H1 (cell line): ENCODE measurements around the gene LYPD6. TPM values are rescaled to one million over a fixed set of nuclear protein-coding genes. Genes with fewer than 3 reads are reported as not detected.

Experiments used
- CTCF ChIA-PET: fragments of 300-600 bp; sonication (Branson Sonifier 250); formaldehyde crosslinking; loops from one replicate; lab custom pipeline; 2021; ENCODE audit not compliant: partially characterized antibody; lab: Charles Lee
- POLR2A ChIA-PET: fragments of 300-600 bp; sonication (Branson Sonifier 250); formaldehyde crosslinking; loops from one replicate; lab custom pipeline; 2021; ENCODE audit warnings: inconsistent platforms; ENCODE audit not compliant: partially characterized antibody; lab: Charles Lee
- DNase-seq, 2 experiments: peaks; one replicate each; pipeline versions ENCODE4 v3.0.0 to v3.0.0-alpha.2; 2010 to 2022; ENCODE audit warnings: low spot score in 2 of 2, low read depth in 1 of 2, mixed read lengths in 1 of 2
- FAIRE-seq: peaks from 2 replicates; lab custom pipeline; 2011; peaks lifted over from hg19 to GRCh38; lab: Jason Lieb, UNC
- H2AFZ ChIP-seq: 2 replicates; pipeline ENCODE4 v1.8.1; 2012; ENCODE audit warnings: low read length, inconsistent platforms
- H2AK5ac ChIP-seq: 2 replicates; pipeline ENCODE4 v1.6.1; 2013; ENCODE audit warnings: low read depth, low read length
- H2BK120ac ChIP-seq: replicated peaks from 2 replicates; pipeline ENCODE3; 2013; ENCODE audit warnings: low read depth, low read length, inconsistent platforms
- H2BK12ac ChIP-seq: 2 replicates; pipeline ENCODE4 v1.6.1; 2013; ENCODE audit warnings: low read depth, low read length
- H2BK15ac ChIP-seq: 2 replicates; pipeline ENCODE4 v1.6.1; 2013; ENCODE audit warnings: low read length
- H2BK20ac ChIP-seq: 2 replicates; pipeline ENCODE4 v1.6.1; 2013; ENCODE audit warnings: low read length
- H2BK5ac ChIP-seq: 2 replicates; pipeline ENCODE4 v1.6.1; 2013; ENCODE audit warnings: low read depth, low read length
- H3K14ac ChIP-seq: 2 replicates; pipeline ENCODE4 v1.6.1; 2013; ENCODE audit warnings: inconsistent platforms; ENCODE audit not compliant: insufficient read length
- H3K18ac ChIP-seq: 2 replicates; pipeline ENCODE4 v1.6.1; 2013; ENCODE audit warnings: low read length; ENCODE audit errors: extremely low read depth
- H3K23ac ChIP-seq: 2 replicates; pipeline ENCODE4 v1.6.1; 2013; ENCODE audit warnings: inconsistent platforms; ENCODE audit not compliant: insufficient read length
- H3K23me2 ChIP-seq: 2 replicates; pipeline ENCODE4 v1.6.1; 2013; ENCODE audit warnings: low read depth, low read length
- H3K27ac ChIP-seq: 2 replicates; pipeline ENCODE4 v1.6.1; 2011; ENCODE audit warnings: low read depth, low read length, inconsistent platforms
- H3K27me3 ChIP-seq, 4 experiments: replicated peaks in 1 of 4; 1 replicate in 1 of 4; 2 replicates in 3 of 4; pipeline versions ENCODE4 v1.6.1 to v1.8.1; 2011 to 2013; ENCODE audit warnings: low read length in 3 of 4, mild to moderate bottlenecking in 3 of 4, inconsistent platforms in 2 of 4, mixed read lengths in 2 of 4, moderate library complexity in 1 of 4; ENCODE audit not compliant: control insufficient read depth in 3 of 4, insufficient read depth in 3 of 4; ENCODE audit errors: extremely low read depth in 1 of 4
- H3K36me3 ChIP-seq, 4 experiments: 2 replicates each; pipeline versions ENCODE4 v1.6.1 to v1.8.1; 2011 to 2013; ENCODE audit warnings: mild to moderate bottlenecking in 4 of 4, low read length in 3 of 4, moderate library complexity in 2 of 4, control low read depth in 1 of 4, inconsistent platforms in 1 of 4; ENCODE audit not compliant: insufficient read depth in 4 of 4, control insufficient read depth in 2 of 4
- H3K4ac ChIP-seq: replicated peaks from 2 replicates; pipeline ENCODE3; 2013; ENCODE audit warnings: low read length, low read depth, mixed read lengths, inconsistent platforms; ENCODE audit not compliant: insufficient read length
- H3K4me1 ChIP-seq, 4 experiments: replicated peaks in 1 of 4; 1 replicate in 1 of 4; 2 replicates in 3 of 4; pipeline versions ENCODE4 v1.6.1 to v1.8.1; 2011 to 2013; ENCODE audit warnings: low read length in 3 of 4, inconsistent platforms in 2 of 4, mixed read lengths in 1 of 4; ENCODE audit not compliant: insufficient read depth in 4 of 4, control insufficient read depth in 3 of 4
- H3K4me2 ChIP-seq, 2 experiments: 2 replicates each; pipeline versions ENCODE4 v1.6.1 to v1.8.1; 2011 to 2013; ENCODE audit warnings: low read depth in 2 of 2, low read length in 2 of 2, control low read depth in 1 of 2, inconsistent platforms in 1 of 2, mild to moderate bottlenecking in 1 of 2; ENCODE audit not compliant: insufficient read depth in 1 of 2
- H3K4me3 ChIP-seq, 4 experiments: fragments of 200-600, 300-600 bp in 1 of 4; sonication (generic), shearing (Covaris generic), sonication (Bioruptor Twin) in 1 of 4; 2 replicates each; pipeline versions ENCODE4 v1.5.1 to v1.8.1; 2011 to 2016; ENCODE audit warnings: low read length in 4 of 4, low read depth in 3 of 4, control low read depth in 2 of 4, inconsistent platforms in 2 of 4, mild to moderate bottlenecking in 2 of 4, mixed read lengths in 1 of 4, moderate library complexity in 1 of 4; ENCODE audit not compliant: insufficient read depth in 2 of 4; ENCODE audit errors: extremely low read depth in 1 of 4
- H3K56ac ChIP-seq: replicated peaks from 2 replicates; pipeline ENCODE3; 2013; ENCODE audit warnings: low read depth, mild to moderate bottlenecking, mixed read lengths, low read length, inconsistent platforms; ENCODE audit not compliant: insufficient read length
- H3K79me1 ChIP-seq: 2 replicates; pipeline ENCODE4 v1.6.1; 2013; ENCODE audit warnings: low read depth, low read length, control low read depth
- H3K79me2 ChIP-seq, 2 experiments: 2 replicates each; pipeline versions ENCODE4 v1.6.1 to v1.8.1; 2012 to 2013; ENCODE audit warnings: low read length in 2 of 2, mild to moderate bottlenecking in 2 of 2, inconsistent platforms in 1 of 2; ENCODE audit not compliant: insufficient read depth in 2 of 2, control insufficient read depth in 1 of 2
- H3K9ac ChIP-seq, 4 experiments: replicated peaks in 1 of 4; 1 replicate in 1 of 4; 2 replicates in 3 of 4; pipeline versions ENCODE4 v1.6.1 to v1.8.1; 2011 to 2013; ENCODE audit warnings: low read depth in 3 of 4, low read length in 3 of 4, control low read depth in 2 of 4, mild to moderate bottlenecking in 2 of 4, moderate library complexity in 2 of 4, inconsistent platforms in 1 of 4; ENCODE audit errors: extremely low read depth in 1 of 4
- H3K9me3 ChIP-seq, 2 experiments: 2 replicates each; pipeline versions ENCODE4 v1.6.1 to v1.8.1; 2012 to 2013; ENCODE audit warnings: mild to moderate bottlenecking in 2 of 2, moderate library complexity in 2 of 2, control low read depth in 1 of 2, inconsistent platforms in 1 of 2, low read depth in 1 of 2, low read length in 1 of 2, mixed read lengths in 1 of 2; ENCODE audit not compliant: insufficient read depth in 2 of 2
- H4K20me1 ChIP-seq, 2 experiments: replicated peaks in 1 of 2; 2 replicates each; pipeline versions ENCODE3 to v1.8.1; 2011 to 2013; ENCODE audit warnings: inconsistent platforms in 2 of 2, low read length in 2 of 2, mild to moderate bottlenecking in 1 of 2; ENCODE audit not compliant: insufficient read depth in 2 of 2, control insufficient read depth in 1 of 2
- H4K5ac ChIP-seq: 2 replicates; pipeline ENCODE4 v1.6.1; 2013; ENCODE audit warnings: low read length, low read depth, mixed read lengths, inconsistent platforms; ENCODE audit not compliant: insufficient read length
- H4K8ac ChIP-seq: 2 replicates; pipeline ENCODE4 v1.8.0; 2013; ENCODE audit warnings: mild to moderate bottlenecking, moderate library complexity, low read length, inconsistent platforms; ENCODE audit not compliant: insufficient read depth; ENCODE audit errors: extremely low read depth
- H4K91ac ChIP-seq: replicated peaks from 2 replicates; pipeline ENCODE3; 2013; ENCODE audit warnings: low read length, mixed read lengths, inconsistent platforms; ENCODE audit not compliant: insufficient read length
- BACH1 ChIP-seq: IDR thresholded peaks from 2 replicates; pipeline ENCODE4 v1.6.1; 2012; ENCODE audit warnings: low read length, improper control_type of control experiment
- BRCA1 ChIP-seq: IDR thresholded peaks from 2 replicates; pipeline ENCODE4 v1.6.1; 2012; ENCODE audit warnings: low read depth, low read length, improper control_type of control experiment
- CEBPB ChIP-seq: IDR thresholded peaks from 2 replicates; pipeline ENCODE4 v1.6.1; 2012; ENCODE audit warnings: low read depth, low read length
- CTBP2 ChIP-seq: IDR thresholded peaks from 2 replicates; pipeline ENCODE4 v1.7.0; 2011; ENCODE audit warnings: borderline replicate concordance, mild to moderate bottlenecking, moderate library complexity, mixed read lengths, low read length; ENCODE audit not compliant: insufficient read depth, insufficient read length
- EZH2 ChIP-seq: fragments of 200-600 bp; sonication (generic); IDR thresholded peaks from 2 replicates; pipeline ENCODE4 v1.7.1; 2012; ENCODE audit warnings: low read depth, mild to moderate bottlenecking, moderate library complexity, low read length, inconsistent platforms; ENCODE audit not compliant: severe bottlenecking
- FOSL1 ChIP-seq: IDR thresholded peaks from 2 replicates; pipeline ENCODE4 v1.6.1; 2011; ENCODE audit warnings: mild to moderate bottlenecking, low read depth, low read length, moderate library complexity; ENCODE audit not compliant: insufficient read depth
- HDAC2 ChIP-seq, 2 experiments: fragments of 300-600 bp in 1 of 2; sonication (generic) in 1 of 2; IDR thresholded peaks; 2 replicates each; pipeline ENCODE4 v1.6.1; 2011 to 2012; ENCODE audit warnings: low read depth in 2 of 2, low read length in 2 of 2, mild to moderate bottlenecking in 2 of 2, moderate library complexity in 2 of 2, borderline replicate concordance in 1 of 2, inconsistent platforms in 1 of 2
- JUND ChIP-seq: IDR thresholded peaks from 2 replicates; pipeline ENCODE4 v1.6.1; 2011; ENCODE audit warnings: mild to moderate bottlenecking, improper control_type of control experiment, low read length
- KDM1A ChIP-seq: fragments of 200-600, 300-600 bp; sonication (generic); IDR thresholded peaks from 2 replicates; pipeline ENCODE4 v1.7.1; 2016; ENCODE audit warnings: mild to moderate bottlenecking, low read length, borderline replicate concordance
- KDM5A ChIP-seq: fragments of 200-600 bp; IDR thresholded peaks from 2 replicates; pipeline ENCODE4 v1.7.1; 2012; ENCODE audit warnings: mild to moderate bottlenecking, low read length, inconsistent platforms, mixed read lengths
- SIX5 ChIP-seq: IDR thresholded peaks from 2 replicates; pipeline ENCODE4 v1.6.1; 2011; ENCODE audit warnings: mild to moderate bottlenecking, low read depth, low read length
- SP2 ChIP-seq: IDR thresholded peaks from 2 replicates; pipeline ENCODE4 v1.6.1; 2012; ENCODE audit warnings: mild to moderate bottlenecking, low read length, inconsistent platforms
- SP4 ChIP-seq: IDR thresholded peaks from 2 replicates; pipeline ENCODE4 v1.6.1; 2012; ENCODE audit warnings: low read length, inconsistent platforms
- WGBS, 2 experiments: shearing (Covaris generic) in 1 of 2; methylation state at CpG; one replicate each; pipeline versions ENCODE4 v1.1.6 to v1.1.7; 2013 to 2015; ENCODE audit warnings: low lambda C conversion rate in 2 of 2, mixed read lengths in 2 of 2, inconsistent platforms in 1 of 2, low coverage in 1 of 2, missing lambda C conversion rate in 1 of 2; ENCODE audit not compliant: insufficient replicate concordance in 2 of 2, insufficient coverage in 1 of 2, insufficient read length in 1 of 2; ENCODE audit errors: extremely low coverage in 1 of 2, missing lambda C conversion rate in 1 of 2; 5-methylcytosine and 5-hydroxymethylcytosine counted together
- polyA plus RNA-seq, 7 experiments: library from polyadenylated mRNA; depleted of rRNA in 3 of 7; stranded (reverse) in 5 of 7; unstranded in 2 of 7; fragments of >200 nt in 5 of 7; fragments of 200-250 nt in 2 of 7; gene quantifications; 1 replicate in 5 of 7; 2 replicates in 1 of 7; 4 replicates in 1 of 7; pipeline versions ENCODE4 v1.2.1 to v1.2.3, GENCODE V29; 2011 to 2013; ENCODE audit warnings: missing spikeins in 2 of 7, mixed read lengths in 2 of 7
- total RNA-seq: library from RNA; stranded (reverse); fragmentation: NEBNext Ultra II Directional; extraction: Animal tissue kit (Norgen Biotek cat#: 25700); gene quantifications from 2 replicates; pipeline ENCODE4 v1.2.1, GENCODE V29; 2021

The LYPD6 gene
- total and polyA plus RNA-seq, 2 of the 8 experiments (the other 6 are each of a cell fraction or from before 2014, with no cell fraction given) = 5.6 to 8.9 TPM

GRCh38 chr2:149355716-149356422 is 25.5 kb downstream of the LYPD6 start:
- H3K27me3 ChIP-seq = no peaks in the 10 kb centered on the region
- no peak overlapping the region for H4K5ac ChIP-seq
- no peaks in the 10 kb centered on the region for H3K9me3 ChIP-seq
- no peak overlapping the region for H3K4me2 ChIP-seq
- H2AK5ac ChIP-seq = no peak overlapping the region
- no peaks in the 10 kb centered on the region for H3K23me2 ChIP-seq
- no peak overlapping the region for H3K14ac ChIP-seq
- DNase-seq (no peak), FAIRE-seq (no peak)
- H2BK12ac ChIP-seq = no peak overlapping the region
- no peaks in the 10 kb centered on the region for H3K36me3 ChIP-seq
- no peak overlapping the region for H2BK5ac ChIP-seq
- H3K27ac ChIP-seq = no peak overlapping the region
- ChIA-PET CTCF (interaction anchor here (0.8 kb wide), 1 partner anchor 24 kb away, joined by 3 read pairs; no protein-coding TSS in a partner anchor), POLR2A (no interaction called here)
- H2BK120ac ChIP-seq = no peak overlapping the region
- no peak overlapping the region for H2BK20ac ChIP-seq
- H3K18ac ChIP-seq = no peak overlapping the region
- 0 out of 7 replicates have a peak, but pooled peaks cover 0 to 4% (median 0%) of the 10 kb centered on the region in 4 experiments for H3K4me1 ChIP-seq
- H3K79me1 ChIP-seq = no peaks in the 10 kb centered on the region
- no peaks in the 10 kb centered on the region; a peak in 1 of 4 replicates for H3K79me2 ChIP-seq
- no peak overlapping the region for H3K23ac ChIP-seq
- H4K20me1 ChIP-seq = no peaks in the 10 kb centered on the region
- H4K91ac ChIP-seq = no peak overlapping the region
- no peak overlapping the region for H2AFZ ChIP-seq
- no peak overlapping the region for H2BK15ac ChIP-seq
- H4K8ac ChIP-seq = no peak overlapping the region
- WGBS, 2 experiments = 89% methylated on average over 4 of the region's 4 CpGs; no CpG with 5 or more reads in 1 of the 2 experiments
- H3K56ac ChIP-seq = no peak overlapping the region
- no peak overlapping the region for H3K4me3 ChIP-seq
- H3K4ac ChIP-seq = no peak overlapping the region
- H3K9ac ChIP-seq = no peak overlapping the region
- TF ChIP-seq SIX5 (no peak), CTBP2 (no peak), SP4 (no peak), JUND (no peak), KDM5A (no peak), FOSL1 (no peak), KDM1A (no peak), BACH1 (no peak), EZH2 (no peak), CEBPB (no peak), SP2 (no peak), BRCA1 (no peak), HDAC2 (IDR thresholded peaks at IDR 0.05; ENCODE audit: borderline replicate concordance in 1 of 2, low read depth in 2 of 2, low read length in 2 of 2) (no peak)
